ENCODE results near the gene DEGS2.
A peak's percentile ranks its signal among the peaks of the same experiment; 100 is the strongest.

Gene DEGS2

DNA sequence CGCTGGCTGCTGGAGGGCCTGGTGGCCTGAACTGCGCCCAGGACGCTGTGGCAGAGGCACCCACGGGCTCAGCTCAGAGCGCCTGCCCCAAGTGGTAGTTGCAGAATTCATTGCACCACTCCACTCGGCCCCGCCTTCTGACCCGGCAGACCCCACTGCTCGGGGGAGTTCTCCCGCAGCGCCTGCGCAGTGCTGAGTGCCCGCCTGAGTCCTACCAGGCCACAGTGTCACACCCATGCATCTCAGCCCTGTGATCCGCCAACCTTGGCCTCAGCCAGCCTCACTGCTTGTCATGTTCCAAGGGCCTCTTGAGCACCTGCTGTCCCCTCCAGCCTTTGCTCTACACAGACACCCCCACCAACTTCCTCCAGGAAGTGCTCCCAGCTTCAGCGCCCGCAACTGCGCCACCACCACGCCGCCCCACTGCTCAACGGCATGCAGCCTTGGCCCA, 12.2 kb downstream of the DEGS2 start:
- peak; percentile 79 for DNase-seq

DNA sequence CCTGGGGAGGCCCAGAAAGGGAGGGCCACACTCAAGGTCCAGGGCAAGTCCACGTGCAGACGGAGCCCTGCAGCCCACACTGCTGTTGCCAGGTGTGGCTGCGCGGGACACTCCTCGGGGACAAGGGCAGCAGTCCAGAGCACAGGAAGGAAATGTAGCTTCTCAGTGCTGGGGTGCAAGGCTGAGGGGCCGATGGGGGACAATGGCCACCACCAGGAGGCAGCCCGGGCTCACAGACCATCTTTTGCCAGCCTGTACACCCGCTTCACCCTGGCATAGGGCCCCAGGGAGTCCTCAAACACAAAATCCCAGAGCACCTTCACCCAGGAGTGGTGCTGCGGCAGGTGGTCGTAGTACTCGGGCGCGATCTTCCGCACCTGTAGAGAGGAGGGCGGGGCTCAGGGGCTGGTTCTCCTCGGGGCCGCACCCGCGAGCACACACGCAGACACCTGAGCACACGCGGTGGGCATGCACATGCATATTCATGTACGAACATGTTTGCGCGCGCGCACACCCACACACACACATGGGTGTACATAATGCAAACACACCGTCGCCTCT, 12.8 kb downstream of the DEGS2 start:
- no peak for DNase-seq

DNA sequence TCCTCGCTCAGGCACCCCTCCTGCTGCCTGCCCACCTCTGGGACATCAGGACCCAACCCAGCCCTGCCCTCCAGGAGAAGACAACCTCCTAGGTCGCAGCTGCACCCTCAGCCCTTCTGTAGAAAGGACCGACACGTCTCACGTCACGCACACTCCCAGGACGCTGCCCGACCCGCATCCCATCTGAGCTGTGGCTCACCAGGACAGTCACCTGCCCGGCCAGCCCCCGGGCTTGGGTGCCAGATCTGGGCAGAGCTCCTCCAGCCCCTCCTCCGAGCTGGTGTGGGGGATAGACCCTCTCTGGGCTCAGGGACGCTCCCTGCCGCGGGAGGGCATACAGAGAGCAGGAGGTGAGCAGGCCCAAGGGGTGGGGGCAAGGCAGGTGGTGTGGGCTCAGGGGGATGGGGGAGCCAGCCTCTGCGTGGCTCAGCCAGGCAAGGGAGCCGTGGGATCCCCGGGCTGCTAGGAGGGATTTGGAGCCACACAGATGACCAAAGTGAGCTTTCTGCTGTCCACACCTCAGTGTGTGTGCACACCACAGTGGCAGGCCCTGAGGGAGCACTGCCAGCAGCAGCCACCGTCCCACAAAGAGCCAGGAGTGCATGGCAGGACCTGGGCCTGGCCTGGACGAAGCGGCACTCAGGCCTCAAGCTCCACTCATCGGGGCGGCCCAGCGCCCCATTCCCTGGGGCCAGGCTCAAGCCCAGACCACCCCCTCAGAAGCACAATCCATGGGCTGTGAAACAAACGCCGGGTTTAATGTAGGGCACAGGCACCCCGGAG, 13.6 kb downstream of the DEGS2 start:
- DNase-seq, result no peak

DNA sequence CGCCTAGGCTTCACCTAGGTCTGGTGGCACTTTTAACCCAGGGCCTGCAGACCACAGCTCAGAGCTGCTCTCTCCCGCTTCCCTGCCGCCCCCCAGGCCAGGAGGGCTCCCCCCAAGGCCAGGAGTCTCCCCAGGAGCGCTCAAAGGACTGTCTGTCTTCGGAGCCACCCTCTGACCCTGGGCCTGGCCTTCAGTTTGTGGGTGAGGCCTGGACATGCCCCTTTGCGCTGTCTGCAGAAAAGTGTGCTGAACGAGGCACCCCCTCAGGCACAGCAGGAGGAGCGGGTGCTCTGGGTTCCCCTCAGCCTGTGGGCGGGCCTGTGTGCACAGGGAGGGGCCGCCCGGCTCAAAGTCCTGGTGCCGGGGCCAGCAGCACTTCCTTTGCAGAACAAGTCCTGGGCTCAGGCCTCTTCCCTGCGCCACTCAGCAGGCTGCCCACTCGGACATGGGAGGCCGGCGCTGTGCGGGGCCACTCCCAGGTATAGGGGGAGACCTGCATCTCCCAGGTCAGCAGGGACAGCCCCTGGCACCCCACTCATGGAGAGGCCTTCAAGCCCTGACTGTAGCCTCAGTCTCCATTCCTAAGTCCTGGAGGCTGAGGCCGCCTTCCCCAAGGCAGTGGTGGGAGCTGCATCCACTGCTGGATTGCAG, 14.3 kb downstream of the DEGS2 start:
- no peak for DNase-seq

DNA sequence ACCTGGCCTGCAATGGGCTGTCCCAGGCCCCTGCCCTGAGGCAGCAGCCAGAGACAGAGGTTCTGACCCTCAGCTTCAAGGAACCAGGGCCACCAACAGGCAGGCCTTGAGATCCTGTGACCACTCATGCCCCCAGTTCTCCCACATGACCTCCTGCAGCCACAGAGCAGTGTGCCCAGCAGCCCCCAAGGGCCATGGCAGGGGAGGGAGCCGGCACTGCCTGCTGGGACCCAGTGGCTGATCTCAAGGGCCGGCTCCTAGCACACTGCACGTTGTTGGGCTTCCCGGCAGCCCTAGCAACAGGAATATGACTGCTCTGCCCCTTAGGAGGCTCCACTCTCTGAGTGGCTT, 14.8 kb downstream of the DEGS2 start:
- DNase-seq, result no peak

DNA sequence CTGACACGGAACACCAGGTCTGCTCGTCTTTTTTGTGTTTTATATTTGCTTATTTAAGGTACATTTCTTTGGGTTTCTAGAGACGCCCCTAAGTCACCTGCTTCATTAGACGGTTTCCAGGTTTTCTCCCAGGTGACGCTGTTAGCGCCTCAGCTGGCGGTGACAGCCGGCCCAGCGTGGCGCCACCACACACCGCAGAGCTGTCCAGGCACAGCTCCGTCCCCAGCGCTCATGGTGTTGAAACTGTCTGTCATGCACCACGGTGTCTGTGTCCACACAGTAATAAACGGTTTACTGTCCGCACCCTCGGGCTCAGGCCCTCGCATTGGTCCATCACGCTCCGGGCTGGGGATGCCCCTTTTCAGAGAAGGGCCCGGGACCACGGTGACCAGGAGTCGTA, 15.5 kb downstream of the DEGS2 start:
- DNase-seq, result no peak

DNA sequence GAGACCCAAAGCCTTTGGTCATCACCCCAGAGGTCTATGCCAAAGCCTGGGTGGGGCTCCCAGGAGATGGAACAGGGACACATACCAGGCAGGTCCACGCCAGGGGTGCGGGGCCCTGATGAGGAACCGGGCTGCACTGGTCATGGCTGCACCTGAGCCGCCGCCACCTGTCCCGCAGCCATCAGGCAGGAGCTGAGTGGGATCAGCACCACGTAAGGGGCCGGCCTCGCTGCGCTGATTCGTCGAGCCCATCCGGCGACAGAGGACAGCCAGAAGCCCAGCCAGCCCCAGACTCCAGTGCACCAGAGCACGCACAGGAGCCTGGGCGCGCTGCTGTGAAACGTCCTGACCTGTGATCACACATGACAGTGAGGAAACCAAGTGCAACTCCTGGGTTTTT, 15.9 kb downstream of the DEGS2 start:
- no peak for DNase-seq

DNA sequence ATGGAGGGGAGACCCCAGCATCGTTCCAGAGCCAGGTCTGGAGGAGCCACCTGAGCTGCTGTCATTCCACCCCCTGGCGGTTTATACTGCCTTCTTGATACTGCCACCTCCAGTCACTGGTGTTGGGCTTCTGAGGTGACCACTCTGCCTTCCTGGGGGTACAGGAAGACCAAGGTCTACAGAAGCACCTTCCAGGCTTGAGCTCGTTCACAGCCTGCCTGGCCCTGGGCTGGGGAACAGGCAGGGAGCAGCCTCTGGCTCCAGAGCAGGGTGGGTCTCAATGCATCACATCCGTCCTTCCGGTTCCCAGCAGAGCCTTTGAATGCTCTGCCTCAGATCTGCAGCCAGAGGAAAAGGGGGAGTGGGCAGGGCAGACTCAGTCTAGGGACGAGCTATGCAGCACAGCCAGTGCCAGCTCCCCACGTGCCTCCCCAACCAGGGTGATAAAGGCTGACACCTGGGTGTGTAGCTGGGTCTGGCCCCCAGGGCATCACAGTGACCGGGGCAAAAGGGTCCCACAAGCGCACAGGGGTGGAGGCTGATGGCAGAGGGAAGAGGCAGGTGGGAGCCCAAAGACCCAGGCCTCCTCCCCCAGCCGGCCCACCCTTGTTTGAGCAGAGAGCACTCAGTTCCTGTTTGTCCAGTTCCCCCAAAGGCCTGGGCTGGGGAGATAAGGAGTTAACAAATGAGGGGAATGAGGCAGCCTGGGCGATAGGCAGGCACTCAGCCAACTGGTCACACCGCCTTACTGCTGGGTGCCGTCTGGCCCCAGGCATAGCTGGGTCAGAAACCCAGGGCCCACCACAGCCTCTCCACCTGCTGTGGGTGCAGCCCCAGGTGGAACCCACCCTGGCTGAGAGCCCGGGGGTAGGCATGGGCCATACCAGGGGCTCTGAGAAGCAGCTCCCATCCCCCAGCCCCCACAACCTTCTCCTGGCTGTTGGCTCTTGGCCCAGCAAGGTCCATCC, 17.1 kb downstream of the DEGS2 start:
- DNase-seq, result no peak

DNA sequence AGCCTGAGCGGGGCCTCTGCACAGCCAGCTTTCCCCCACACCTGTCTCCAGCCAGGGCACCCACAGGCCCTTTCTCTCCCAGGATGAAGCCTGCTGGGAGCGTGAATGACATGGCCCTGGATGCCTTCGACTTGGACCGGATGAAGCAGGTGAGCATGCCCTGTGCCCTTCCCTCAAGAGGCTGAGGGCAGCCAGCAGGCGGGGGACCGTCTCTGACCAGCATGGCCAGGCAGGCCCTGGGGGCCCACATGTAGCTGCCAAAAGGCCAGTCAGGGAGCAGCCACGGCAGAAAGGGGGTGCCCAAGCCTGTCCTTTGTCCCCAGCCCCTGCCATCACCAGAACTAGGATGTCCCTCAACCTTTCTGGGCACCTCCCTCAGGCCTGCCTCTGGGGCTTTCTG, 18.3 kb downstream of the DEGS2 start:
- DNase-seq, result no peak

DNA sequence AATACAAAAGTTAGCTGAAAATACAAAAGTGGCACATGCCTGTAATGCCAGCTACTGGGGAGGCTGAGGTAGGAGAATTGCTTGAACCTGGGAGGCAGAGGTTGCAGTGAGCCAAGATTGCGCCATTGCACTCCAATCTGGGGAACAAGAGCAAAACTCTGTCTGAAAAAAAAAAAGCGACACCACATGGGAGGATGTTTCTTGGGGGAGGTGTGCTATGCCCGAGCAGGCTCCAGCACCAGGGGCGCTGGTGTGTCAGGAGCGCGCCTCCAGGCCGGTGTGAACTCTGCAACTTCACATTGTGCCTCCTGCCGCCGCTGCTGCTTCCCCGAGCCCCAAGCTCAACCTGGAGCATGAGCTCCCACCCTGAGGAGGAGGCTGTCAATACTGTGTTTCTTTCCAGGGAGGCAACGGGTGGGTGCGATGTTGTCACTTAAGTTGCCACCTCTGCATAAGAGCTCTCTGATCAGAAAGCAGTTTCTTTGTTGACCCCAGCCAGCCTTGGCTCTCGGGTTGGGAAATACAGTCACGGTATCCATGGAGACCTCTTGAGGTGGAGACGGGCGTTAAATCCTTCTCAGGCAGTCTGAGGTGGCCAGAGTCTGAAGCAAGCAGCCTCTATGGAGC, 18.9 kb downstream of the DEGS2 start:
- DNase-seq, result no peak

DNA sequence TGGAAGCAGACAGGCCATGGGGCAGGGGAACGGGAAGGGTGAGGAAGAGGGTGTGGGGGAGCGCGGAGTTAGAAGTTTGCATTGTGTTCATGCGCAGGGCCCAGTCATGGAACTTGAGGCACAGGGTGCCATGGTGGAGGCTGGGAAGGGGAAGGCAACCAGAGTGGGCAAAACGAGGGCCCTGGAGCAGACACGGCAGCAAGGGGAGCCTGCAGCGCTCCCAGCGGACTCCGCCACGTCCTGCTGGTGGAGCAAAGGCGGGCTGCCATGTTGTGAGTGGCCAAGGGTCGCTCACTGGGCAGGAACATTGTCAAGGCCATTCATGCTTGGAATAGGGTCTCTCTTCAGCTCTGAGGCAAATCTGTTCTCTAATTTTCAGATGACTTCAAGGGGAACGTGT, 20.5 kb downstream of the DEGS2 start:
- no peak for DNase-seq

DNA sequence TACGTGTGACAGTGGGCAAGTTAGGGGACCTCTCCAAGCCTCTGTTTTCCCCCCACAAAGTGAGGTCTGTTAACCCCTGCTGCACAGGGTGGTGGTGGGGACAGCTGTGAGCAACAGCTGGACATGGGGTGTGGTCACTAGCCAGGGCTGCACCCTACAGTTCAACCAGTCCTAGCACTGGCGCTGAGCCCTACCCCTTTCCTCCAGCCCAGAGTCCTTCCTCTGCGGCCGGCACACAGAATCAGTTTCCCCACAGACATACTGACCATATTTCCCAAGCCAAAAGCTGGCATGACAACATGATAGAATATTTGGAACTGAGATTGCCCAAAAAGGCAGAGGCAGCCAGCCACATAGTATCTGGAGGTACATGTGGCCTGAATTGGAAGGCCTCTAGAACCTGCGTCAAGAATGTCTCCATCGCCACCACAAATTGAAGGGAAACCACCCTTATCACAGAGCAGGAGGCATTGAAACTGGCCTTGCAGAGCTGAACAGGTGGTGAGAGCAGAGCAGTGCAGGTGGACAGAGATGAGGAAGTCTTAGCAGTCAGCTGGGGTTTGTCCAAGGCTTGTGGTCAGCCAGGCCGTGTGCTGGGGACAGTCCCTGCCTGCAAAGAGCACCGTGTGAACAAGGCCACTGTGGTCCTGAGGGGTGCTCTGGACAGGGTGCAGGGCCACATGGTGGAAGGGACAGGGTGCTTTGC, 21.2 kb downstream of the DEGS2 start:
- no peak for DNase-seq

DNA sequence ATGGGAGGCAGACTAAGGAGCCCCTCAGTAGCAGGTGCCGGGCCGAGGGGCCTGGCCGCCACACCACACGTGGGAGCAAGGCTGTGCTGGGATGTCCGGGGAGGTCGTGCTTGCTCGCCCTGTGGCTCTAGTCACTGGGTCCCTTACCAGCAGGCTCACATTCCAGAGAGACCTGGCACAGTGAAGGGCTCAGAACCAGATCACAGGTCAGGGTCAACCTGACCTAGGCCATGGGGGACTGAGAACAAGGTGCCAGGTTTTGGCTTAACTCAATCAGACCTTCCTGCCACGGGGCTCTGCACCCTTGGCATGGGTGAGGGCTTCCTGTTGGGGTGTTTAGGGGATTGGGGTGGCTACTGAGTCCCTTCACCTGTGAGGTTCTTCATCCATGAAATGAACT, 22.3 kb downstream of the DEGS2 start:
- no peak for DNase-seq

DNA sequence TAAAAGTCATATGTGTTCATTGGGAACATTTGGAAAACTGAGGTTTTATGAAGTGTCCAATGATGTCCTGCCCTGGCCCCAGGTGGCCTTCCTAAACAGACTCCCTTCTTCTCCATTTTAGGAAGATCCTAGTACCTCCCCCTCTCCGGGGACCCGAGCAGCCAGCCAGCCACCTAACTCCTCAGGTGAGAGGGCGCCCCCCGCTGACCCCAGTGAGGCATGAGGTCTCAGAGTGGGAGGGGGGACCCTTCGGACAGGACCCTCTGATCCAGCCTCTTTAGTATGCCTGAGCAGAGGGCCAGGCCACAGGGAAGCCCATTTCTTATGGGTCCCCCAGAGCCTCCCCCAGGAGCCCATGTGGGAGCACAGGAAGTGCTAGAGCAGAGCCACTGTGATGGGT, 23.7 kb downstream of the DEGS2 start:
- no peak for DNase-seq

DNA sequence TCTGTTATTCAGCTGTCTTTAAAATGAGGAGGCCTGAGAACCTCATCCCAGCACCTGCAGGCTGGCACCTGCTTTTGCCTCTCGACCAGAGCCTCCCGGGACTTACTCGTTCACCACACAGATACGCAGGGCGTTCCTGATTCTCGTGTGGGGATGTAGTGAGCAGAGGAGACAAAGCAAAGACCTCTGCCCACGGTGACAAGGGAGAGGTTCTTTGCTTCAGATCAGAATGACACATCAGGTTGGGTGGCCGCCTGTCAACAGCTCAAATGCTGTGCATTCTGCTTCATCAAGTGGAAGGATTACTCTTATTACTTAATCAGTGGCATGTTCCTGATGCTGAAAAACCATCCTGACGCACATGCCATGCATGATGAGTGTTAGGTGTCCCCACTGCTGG, 24.4 kb downstream of the DEGS2 start:
- no peak for DNase-seq

DNA sequence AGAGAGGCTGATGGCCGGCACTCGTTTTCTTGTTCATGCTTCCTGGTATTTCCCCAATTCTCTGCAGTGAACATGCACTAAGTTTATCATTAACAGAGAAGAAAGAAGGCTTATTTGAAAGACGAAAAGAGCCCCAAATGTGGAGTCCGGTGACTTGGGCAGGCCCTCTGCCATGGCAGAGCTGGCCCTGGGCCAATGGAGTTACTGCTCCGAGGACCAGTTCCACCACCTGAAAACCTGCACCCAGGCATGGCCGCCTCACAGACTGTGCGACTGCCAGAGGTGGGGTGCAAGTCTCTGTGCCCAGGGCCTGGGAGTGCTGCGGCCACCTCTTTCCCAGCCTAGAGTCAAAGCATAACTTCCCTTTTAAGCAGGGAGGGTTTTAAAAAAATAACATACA, 24.9 kb downstream of the DEGS2 start:
- no peak for DNase-seq

DNA sequence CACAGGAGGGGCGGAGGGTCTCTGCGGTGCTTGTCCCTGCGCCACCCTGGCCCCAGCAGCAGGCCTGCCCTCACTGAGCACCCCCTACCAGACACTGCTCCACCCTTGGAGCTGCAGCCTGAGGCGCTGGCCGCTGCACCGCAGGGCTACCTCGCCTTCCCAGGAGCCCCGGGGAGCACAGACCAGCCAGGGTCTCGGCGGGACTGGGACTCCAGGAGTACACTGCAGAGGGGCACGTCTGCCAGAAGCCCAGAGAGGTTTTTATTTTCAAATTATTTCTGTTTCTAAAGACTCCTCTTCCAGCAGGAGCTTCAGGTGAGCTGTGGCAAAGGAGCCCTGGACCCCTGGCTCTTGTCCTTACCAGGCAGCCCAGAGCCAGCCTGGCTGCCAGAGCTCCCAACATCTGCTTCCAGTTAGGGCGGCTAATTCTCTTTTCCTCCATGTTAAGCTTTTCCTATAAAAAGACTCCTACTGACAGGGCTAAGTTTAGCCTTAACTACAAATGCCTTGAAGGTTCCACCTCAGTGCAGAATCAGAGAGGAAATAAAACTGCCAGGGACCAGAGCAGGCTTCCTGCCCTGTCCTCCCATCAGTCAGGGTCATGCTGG, 26.4 kb downstream of the DEGS2 start:
- no peak for DNase-seq

DNA sequence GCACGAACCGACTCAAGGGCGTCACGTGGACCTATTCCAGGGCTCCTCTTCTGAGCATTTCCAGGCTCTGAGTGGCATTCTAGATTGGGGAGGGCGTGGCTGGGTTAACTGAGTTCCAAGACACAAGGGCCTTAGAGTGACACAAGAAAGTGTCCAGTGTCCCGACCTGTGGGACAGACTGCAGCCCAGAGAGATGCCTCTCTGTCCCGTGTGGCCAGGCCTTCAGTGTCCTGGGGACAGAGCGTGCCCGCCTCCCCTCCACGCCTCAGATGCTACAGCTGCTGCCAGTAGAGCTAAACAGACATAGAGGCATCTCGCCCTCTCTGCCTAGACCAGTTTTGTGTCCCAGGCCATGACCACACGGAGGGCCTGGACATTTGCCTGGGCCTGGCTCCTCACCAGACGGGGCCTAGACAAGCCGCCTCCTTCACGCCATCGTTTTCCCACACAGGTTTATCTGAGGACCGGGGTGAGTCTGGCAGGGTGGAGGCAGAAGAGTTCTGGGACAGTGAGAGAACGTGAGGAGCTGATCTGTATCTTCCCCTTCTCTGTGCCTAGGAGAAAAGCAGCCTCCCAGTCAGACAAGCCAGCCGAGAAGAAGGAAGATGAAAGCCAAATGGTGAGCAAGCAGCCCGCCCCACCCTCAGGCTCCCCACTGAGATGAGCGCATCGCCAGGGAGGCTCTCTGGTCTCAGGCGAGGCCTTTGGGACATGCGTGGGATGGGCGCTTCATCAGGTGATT, 27.1 kb downstream of the DEGS2 start:
- DNase-seq, result no peak

DNA sequence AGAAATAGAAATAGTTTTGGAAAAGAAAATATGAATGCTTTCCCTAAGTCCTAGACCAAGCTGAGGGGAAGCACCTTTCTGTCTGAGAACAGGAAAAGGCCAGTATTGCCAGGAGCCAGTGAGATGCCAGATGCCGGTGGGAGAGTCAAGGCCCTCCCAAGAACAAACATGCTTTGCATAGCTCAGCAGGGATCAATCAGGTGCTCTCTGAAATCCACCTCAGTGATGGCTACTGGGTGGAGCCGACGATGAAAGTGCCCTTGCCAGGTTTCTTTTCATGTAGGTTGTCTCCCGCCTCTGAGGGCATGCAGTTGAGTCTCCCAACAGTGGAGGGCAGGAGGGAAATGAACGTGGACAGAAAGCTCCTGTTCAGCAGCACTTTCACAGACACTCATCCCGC, 28.3 kb downstream of the DEGS2 start:
- DNase-seq, result no peak

DNA sequence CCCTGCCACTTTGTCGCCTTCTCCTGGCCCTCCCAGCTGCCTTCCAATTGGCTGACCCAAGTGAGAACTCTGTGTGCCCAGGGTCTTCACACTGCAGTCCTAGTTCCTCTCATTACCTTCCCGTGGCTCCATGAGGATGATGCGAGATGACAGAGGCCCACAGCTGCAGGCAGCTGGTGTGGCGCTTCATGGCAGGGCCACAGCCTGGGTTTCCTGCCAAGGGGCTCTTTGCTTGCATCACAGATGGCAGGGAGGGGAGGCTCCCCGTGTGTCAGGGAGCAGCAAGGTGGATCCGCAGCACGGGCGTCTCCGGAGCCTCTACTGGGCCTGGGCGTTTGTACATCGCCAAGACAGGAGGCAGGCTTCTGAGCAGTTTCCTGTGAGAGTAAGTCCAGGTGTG, 28.9 kb downstream of the DEGS2 start:
- no peak for DNase-seq

DNA sequence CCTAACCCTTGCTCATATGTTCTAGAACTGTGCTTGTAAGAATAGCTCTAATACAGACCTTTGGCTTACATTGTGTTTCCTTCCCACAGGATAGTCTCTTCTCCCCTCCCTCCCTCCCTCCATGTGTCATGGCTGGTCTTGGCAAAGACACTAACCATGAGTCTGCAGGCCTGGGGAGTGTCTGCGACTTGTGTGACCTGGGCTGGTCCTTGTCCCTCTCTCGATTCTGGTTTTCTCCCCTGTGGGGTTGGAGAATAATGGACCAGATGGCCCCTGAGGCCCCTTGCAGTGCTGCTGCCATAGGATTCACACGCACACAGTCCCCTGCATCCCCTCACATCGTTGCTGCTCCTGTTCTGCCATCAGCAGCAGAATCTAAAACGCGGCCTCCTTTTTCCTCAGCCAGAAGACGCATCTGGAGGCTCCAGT, 30.3 kb downstream of the DEGS2 start:
- no peak for DNase-seq
